Thyroid gland (tissue), 4 donors: ENCODE data around the gene DLGAP1.

Experiments
- POLR2A ChIP-seq, 2 donors: fragments of 450-650 bp; IDR thresholded peaks; one replicate each; pipeline ENCODE4 v1.6.1; 2017; ENCODE audit warnings: antibody characterized with exemption in 2 of 2, mild to moderate bottlenecking in 2 of 2, moderate library complexity in 1 of 2
- TF ChIP-seq, protein P1 (sequence below), 6 experiments: fragments of 200-600 bp in 3 of 6; fragments of 450-650 bp in 3 of 6; sonication (generic) in 3 of 6; IDR thresholded peaks; one replicate each; pipeline ENCODE4 v1.5.1; 2016 to 2019; ENCODE audit warnings: antibody characterized with exemption in 6 of 6, mild to moderate bottlenecking in 2 of 6, inconsistent platforms in 1 of 6, moderate library complexity in 1 of 6

DNA sequence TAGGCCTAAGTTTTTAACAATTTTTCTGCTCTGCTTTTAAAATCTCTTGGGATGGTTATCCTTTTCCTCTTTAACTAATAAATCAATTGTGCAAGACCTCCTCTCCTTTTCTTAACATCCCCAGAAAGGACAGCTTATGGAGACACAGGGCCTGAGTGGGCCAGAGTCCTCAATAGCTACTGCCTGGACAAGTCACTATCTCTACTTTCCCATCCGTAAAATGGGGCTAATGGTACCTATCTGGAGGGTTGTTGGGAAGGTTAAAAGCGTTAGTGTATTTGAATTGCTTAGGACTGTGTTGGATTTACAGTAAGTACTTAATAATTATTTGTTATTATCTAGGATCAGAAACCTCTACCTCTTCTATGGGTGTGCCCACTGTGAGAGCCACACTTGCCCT, 945.1 kb downstream of the DLGAP1 start:
- TF ChIP-seq, protein P1, sequence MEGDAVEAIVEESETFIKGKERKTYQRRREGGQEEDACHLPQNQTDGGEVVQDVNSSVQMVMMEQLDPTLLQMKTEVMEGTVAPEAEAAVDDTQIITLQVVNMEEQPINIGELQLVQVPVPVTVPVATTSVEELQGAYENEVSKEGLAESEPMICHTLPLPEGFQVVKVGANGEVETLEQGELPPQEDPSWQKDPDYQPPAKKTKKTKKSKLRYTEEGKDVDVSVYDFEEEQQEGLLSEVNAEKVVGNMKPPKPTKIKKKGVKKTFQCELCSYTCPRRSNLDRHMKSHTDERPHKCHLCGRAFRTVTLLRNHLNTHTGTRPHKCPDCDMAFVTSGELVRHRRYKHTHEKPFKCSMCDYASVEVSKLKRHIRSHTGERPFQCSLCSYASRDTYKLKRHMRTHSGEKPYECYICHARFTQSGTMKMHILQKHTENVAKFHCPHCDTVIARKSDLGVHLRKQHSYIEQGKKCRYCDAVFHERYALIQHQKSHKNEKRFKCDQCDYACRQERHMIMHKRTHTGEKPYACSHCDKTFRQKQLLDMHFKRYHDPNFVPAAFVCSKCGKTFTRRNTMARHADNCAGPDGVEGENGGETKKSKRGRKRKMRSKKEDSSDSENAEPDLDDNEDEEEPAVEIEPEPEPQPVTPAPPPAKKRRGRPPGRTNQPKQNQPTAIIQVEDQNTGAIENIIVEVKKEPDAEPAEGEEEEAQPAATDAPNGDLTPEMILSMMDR (IDR thresholded peaks at IDR 0.05): no peak
- TF ChIP-seq POLR2A (IDR thresholded peaks at IDR 0.05): no peak
